LNCaP clone FGC (cell line): ENCODE data around the gene LRRC75B.

Experiments
- DNase-seq: peaks from one replicate; pipeline ENCODE4 v3.0.0-alpha.2; 2011; ENCODE audit warnings: low read depth
- H3K4me3 ChIP-seq: 2 replicates; pipeline ENCODE4 v1.5.1; 2011; ENCODE audit warnings: mild to moderate bottlenecking, low read depth, low read length, control low read depth
- TF ChIP-seq, protein P1 (sequence below): IDR thresholded peaks from 2 replicates; pipeline ENCODE4 v1.5.1; 2012; ENCODE audit warnings: mild to moderate bottlenecking; ENCODE audit not compliant: control insufficient read depth, insufficient read depth; ENCODE audit errors: extremely low read depth

The LRRC75B gene

GRCh38 chr22:24589518-24590030 is 3.3 kb downstream of the LRRC75B start:
- TF ChIP-seq, protein P1, sequence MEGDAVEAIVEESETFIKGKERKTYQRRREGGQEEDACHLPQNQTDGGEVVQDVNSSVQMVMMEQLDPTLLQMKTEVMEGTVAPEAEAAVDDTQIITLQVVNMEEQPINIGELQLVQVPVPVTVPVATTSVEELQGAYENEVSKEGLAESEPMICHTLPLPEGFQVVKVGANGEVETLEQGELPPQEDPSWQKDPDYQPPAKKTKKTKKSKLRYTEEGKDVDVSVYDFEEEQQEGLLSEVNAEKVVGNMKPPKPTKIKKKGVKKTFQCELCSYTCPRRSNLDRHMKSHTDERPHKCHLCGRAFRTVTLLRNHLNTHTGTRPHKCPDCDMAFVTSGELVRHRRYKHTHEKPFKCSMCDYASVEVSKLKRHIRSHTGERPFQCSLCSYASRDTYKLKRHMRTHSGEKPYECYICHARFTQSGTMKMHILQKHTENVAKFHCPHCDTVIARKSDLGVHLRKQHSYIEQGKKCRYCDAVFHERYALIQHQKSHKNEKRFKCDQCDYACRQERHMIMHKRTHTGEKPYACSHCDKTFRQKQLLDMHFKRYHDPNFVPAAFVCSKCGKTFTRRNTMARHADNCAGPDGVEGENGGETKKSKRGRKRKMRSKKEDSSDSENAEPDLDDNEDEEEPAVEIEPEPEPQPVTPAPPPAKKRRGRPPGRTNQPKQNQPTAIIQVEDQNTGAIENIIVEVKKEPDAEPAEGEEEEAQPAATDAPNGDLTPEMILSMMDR: no peak
- H3K4me3 ChIP-seq: no peak overlapping the region
- DNase-seq: no peak

DNA sequence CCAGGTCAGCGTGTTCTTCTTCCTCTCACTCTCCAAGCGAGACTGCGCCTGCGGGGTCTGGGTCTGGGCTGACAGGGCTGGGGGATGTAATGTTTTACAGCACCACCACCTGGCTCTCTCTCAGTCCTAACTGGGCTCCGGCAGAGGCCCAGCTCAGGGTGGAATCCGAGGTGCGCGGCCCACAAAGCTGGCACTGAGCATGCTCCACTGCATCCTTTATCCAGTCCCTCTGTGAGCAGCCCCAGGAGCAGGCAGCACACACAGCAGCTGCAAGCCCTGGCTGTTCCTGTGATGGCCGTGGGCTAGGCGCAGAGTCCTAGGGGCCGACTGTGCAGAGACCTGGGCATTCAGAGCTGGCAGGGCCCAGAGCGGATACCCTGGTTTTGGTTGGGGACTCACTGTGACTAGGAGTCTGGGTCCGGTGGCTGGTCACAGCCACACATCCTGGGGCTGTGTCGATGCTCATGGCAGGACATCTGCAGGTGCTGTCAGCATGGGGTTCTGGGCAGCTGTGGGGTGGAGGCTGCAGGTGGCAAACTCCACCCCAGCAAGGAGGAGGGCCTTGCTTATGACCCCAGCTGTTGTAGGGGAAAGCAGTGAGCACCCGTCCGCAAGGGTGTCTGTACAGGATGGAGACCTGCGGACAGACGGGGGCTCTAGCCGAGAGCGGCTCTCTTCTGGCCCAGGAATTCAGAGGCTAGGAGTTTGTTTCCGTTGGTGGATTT is 4.0 kb downstream of the LRRC75B start:
- DNase-seq: no peak
- H3K4me3 ChIP-seq: no peak overlapping the region
- TF ChIP-seq, protein P1: no peak

GRCh38 chr22:24588381-24588756 is 4.5 kb downstream of the LRRC75B start:
- TF ChIP-seq, protein P1: no peak
- no peak overlapping the region for H3K4me3 ChIP-seq
- DNase-seq: no peak

DNA sequence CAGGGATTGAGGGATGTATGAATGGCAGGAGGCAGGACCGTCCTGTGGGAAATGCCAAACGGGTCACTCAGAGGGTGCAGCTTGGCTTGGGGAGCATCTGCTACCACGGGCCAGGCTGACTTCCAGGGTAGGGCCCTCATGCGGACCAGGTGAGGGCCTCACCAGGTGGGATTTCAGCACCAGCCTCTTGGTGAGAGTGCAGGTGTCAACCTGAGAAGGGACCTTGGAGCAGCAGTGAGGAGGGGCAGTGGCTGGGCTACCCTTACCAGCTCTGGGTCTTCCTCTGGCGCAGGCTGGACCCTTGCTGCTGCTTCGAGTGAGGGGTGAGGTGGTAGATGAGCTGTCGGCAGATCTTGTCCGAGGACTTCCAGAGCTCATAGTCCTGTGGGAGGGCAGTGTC is 4.9 kb downstream of the LRRC75B start:
- DNase-seq: no peak

GRCh38 chr22:24587251-24587650 is 5.6 kb downstream of the LRRC75B start:
- DNase-seq: no peak
- H3K4me3 ChIP-seq: no peak overlapping the region
- TF ChIP-seq, protein P1: no peak

More for the DNA sequence above, 4.9 kb downstream of the LRRC75B start:
- TF ChIP-seq, protein P1: no peak
- H3K4me3 ChIP-seq: no peak overlapping the region

DNA sequence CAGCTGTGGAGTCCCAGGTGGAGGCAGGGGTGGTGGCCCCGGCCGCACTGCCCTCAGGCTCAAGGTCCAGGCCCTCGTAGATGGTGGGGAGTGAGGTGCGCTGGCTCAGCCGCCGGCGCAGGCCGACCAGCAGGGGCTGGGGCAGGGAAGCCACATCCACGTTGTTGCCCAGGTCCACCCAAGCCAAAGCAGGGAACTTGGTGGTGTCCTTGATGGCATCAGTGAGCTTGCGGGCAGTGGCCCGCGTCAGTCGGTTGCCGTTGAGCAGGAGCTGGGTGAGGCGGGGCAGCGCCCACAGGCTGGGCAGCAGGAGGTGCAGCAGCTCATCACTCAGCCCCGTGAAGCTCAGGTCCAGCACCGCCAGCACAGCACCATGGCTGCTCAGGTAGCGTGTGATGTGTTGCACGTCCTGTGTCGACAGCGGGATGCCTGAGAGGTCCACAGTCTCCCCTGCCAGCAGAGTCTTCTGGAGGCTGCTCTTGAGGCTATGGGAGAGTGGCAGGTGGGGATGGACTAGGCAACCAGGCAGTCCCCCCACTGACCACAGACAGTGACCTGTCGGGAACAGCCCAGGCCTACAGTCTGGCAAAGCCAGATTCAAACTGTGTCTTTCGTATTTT is 6.8 kb downstream of the LRRC75B start:
- H3K4me3 ChIP-seq: no peak overlapping the region
- TF ChIP-seq, protein P1: no peak
- no peak for DNase-seq
